ENCODE results near the gene SLC10A7. TPM values are rescaled to one million over a fixed set of nuclear protein-coding genes. Genes with fewer than 3 reads are reported as not detected.

SLC10A7 gene
- total and polyA plus RNA-seq, 2 of the 13 experiments (the other 11 are each of a cell fraction or from before 2014, with no cell fraction given), result 18.5 to 18.8 TPM

DNA sequence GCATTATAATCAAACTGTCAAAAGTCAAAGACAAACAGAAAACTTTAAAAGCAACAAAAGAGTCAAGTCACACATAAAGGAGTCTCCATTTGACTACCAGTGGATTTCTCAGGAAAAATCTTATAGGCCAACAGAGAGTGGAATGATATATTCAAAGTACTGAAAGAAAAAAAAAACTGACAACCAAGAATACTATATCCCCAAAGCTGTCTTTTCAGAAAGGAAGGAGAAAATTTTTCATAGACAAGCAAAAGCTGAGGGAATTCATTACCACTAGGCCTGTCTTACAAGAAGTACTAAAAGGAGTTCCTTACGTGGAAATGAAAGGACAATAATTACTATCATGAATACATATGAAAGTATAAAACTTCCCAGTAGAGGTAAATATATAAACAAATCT, 39.0 kb downstream of the SLC10A7 start:
- no peak overlapping the region for H3K4me3 ChIP-seq (replicated peaks in 1 of 3; ENCODE audit: insufficient read depth in 1 of 3, low read depth in 2 of 3, low read length in 3 of 3)
- no peak overlapping the region for H2AFZ ChIP-seq (ENCODE audit: low read length)
- no peak for DNase-seq (ENCODE audit: low spot score)
- H3K9ac ChIP-seq (ENCODE audit: insufficient read depth, low read depth, low read length), result no peak overlapping the region
- H3K36me3 ChIP-seq (replicated peaks in 1 of 2; ENCODE audit: control insufficient read depth in 1 of 2, insufficient read depth in 2 of 2, low read length in 2 of 2), result no peaks in the 10 kb centered on the region
- H3K9me3 ChIP-seq (ENCODE audit: low read length), result peaks cover 8% of the 10 kb centered on the region; the same call in 1 of the 2 replicates
- H4K20me1 ChIP-seq (ENCODE audit: insufficient read depth, low read length), result no peaks in the 10 kb centered on the region
- no peak overlapping the region for H3K27ac ChIP-seq (ENCODE audit: extremely low read length, insufficient read depth, low read length)
- TF ChIP-seq MXD4 (CRISPR knock-in tag; IDR thresholded peaks at IDR 0.05) (no peak), SRF (IDR thresholded peaks at IDR 0.05; ENCODE audit: low read depth, low read length) (no peak), ASH2L (IDR thresholded peaks at IDR 0.05; ENCODE audit: insufficient read length, low read depth, low read length) (no peak), ZNF747 (CRISPR knock-in tag; IDR thresholded peaks at IDR 0.05; ENCODE audit: borderline replicate concordance) (no peak), NFIB (CRISPR knock-in tag; IDR thresholded peaks at IDR 0.05; ENCODE audit: borderline replicate concordance) (no peak), ZNF652 (CRISPR knock-in tag; IDR thresholded peaks at IDR 0.05; ENCODE audit: borderline replicate concordance, low read depth) (no peak), FOXP1 (IDR thresholded peaks at IDR 0.05) (no peak), FOXP1 (CRISPR knock-in tag; IDR thresholded peaks at IDR 0.05) (no peak), BRD4 (CRISPR knock-in tag; IDR thresholded peaks at IDR 0.05) (no peak), XRCC5 (optimal IDR thresholded peaks at IDR 0.05; ENCODE audit: low read length) (no peak), PAWR (CRISPR knock-in tag; IDR thresholded peaks at IDR 0.05; ENCODE audit: borderline replicate concordance) (no peak), ZFP36L1 (CRISPR knock-in tag; IDR thresholded peaks at IDR 0.05) (no peak)
- TF ChIP-seq, protein P1, sequence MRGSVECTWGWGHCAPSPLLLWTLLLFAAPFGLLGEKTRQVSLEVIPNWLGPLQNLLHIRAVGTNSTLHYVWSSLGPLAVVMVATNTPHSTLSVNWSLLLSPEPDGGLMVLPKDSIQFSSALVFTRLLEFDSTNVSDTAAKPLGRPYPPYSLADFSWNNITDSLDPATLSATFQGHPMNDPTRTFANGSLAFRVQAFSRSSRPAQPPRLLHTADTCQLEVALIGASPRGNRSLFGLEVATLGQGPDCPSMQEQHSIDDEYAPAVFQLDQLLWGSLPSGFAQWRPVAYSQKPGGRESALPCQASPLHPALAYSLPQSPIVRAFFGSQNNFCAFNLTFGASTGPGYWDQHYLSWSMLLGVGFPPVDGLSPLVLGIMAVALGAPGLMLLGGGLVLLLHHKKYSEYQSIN (CRISPR knock-in tag; IDR thresholded peaks at IDR 0.05; ENCODE audit: borderline replicate concordance), result no peak
- TF ChIP-seq, protein P2, sequence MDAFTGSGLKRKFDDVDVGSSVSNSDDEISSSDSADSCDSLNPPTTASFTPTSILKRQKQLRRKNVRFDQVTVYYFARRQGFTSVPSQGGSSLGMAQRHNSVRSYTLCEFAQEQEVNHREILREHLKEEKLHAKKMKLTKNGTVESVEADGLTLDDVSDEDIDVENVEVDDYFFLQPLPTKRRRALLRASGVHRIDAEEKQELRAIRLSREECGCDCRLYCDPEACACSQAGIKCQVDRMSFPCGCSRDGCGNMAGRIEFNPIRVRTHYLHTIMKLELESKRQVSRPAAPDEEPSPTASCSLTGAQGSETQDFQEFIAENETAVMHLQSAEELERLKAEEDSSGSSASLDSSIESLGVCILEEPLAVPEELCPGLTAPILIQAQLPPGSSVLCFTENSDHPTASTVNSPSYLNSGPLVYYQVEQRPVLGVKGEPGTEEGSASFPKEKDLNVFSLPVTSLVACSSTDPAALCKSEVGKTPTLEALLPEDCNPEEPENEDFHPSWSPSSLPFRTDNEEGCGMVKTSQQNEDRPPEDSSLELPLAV (CRISPR knock-in tag; conservative IDR thresholded peaks at IDR 0.05; ENCODE audit: low read depth), result no peak
- no peak for FAIRE-seq
- intact Hi-C loops (cut with micrococcal nuclease; ENCODE audit: unreplicated experiment) (no loop called here), in situ Hi-C loops (cut with HindIII; ENCODE audit: extremely low pct_ligation_motif_present, low pct_unique_long_range_greater_than_20kb) (no loop called here)
- WGBS (ENCODE audit: low lambda C conversion rate), result 97% methylated on average over 1 of the region's 1 CpG
- no peak for ATAC-seq
- H3K27me3 ChIP-seq (ENCODE audit: control insufficient read depth in 1 of 2, insufficient read depth in 2 of 2, low read length in 2 of 2), result no peaks in the 10 kb centered on the region
- BruUV-seq (replicated peaks), result no TSS peak
- POLR2A ChIA-PET, result no interaction called here
- H3K4me2 ChIP-seq (ENCODE audit: low read depth, low read length), result no peak overlapping the region
- H3K4me1 ChIP-seq (ENCODE audit: insufficient read depth, low read length), result no peaks in the 10 kb centered on the region
- CTCF ChIA-PET (ENCODE audit: low intra/inter-chr PET ratio, low total read pairs), result no interaction called here
- no peaks in the 10 kb centered on the region for H3K79me2 ChIP-seq (ENCODE audit: insufficient read depth, low read length)

Data from HepG2 (cell line).